ENCODE measurements around the gene ONECUT2. TPM values are rescaled to one million over a fixed set of nuclear protein-coding genes. Genes with fewer than 3 reads are reported as not detected.

Gene ONECUT2
- total RNA-seq, 1 donor from 2014 or later: 0.06 TPM

GRCh38 chr18:57427429-57428201, 7.6 kb upstream of the ONECUT2 start:
- no peak for TF ChIP-seq CTCF (conservative IDR thresholded peaks at IDR 0.05; ENCODE audit: low read depth, low read length)
- no peak for DNase-seq (ENCODE audit: low read depth)
- H3K4me3 ChIP-seq (ENCODE audit: low read depth, low read length): no peak overlapping the region

- TF ChIP-seq CTCF (conservative IDR thresholded peaks at IDR 0.05; ENCODE audit: low read depth, low read length): no peak
- H3K4me3 ChIP-seq (ENCODE audit: low read depth, low read length): no peak overlapping the region
- no peak for DNase-seq (ENCODE audit: low read depth)
These were observed 6.7 kb upstream of the ONECUT2 start for GRCh38 chr18:57428221-57429150.

- no peak for DNase-seq (ENCODE audit: low read depth)
- TF ChIP-seq CTCF (conservative IDR thresholded peaks at IDR 0.05; ENCODE audit: low read depth, low read length): no peak
- no peak overlapping the region for H3K4me3 ChIP-seq (ENCODE audit: low read depth, low read length)
These were observed 5.8 kb upstream of the ONECUT2 start for GRCh38 chr18:57429167-57430078.

GRCh38 chr18:57430079-57431001, 4.8 kb upstream of the ONECUT2 start:
- H3K4me3 ChIP-seq (ENCODE audit: low read depth, low read length): no peak overlapping the region
- no peak for DNase-seq (ENCODE audit: low read depth)
- TF ChIP-seq CTCF (conservative IDR thresholded peaks at IDR 0.05; ENCODE audit: low read depth, low read length): no peak

GRCh38 chr18:57431002-57431382, 4.2 kb upstream of the ONECUT2 start:
- no peak for DNase-seq (ENCODE audit: low read depth)
- TF ChIP-seq CTCF (conservative IDR thresholded peaks at IDR 0.05; ENCODE audit: low read depth, low read length): no peak
- no peak overlapping the region for H3K4me3 ChIP-seq (ENCODE audit: low read depth, low read length)

Measured in epithelial cell of proximal tubule (primary cell).